Muscle layer of colon (tissue), 2 donors: Measurements from ENCODE around the gene AKR1B15.

Experiments used
- H3K27ac ChIP-seq: one replicate; pipeline ENCODE4 v1.7.0; 2013; ENCODE audit warnings: low read depth, mild to moderate bottlenecking, low read length, moderate library complexity
- H3K27me3 ChIP-seq, 2 donors: one replicate each; pipeline ENCODE4 v1.7.0; 2013; ENCODE audit warnings: low read length in 2 of 2, mild to moderate bottlenecking in 2 of 2; ENCODE audit not compliant: insufficient read depth in 2 of 2, control insufficient read depth in 1 of 2
- H3K36me3 ChIP-seq: one replicate; pipeline ENCODE4 v1.7.0; 2013; ENCODE audit warnings: mild to moderate bottlenecking, low read length; ENCODE audit not compliant: insufficient read depth
- H3K4me1 ChIP-seq: one replicate; pipeline ENCODE4 v1.7.0; 2013; ENCODE audit warnings: mild to moderate bottlenecking, low read length; ENCODE audit not compliant: insufficient read depth
- H3K4me3 ChIP-seq, 2 donors: one replicate each; pipeline ENCODE4 v1.7.0; 2013; ENCODE audit warnings: low read length in 2 of 2, low read depth in 1 of 2, mild to moderate bottlenecking in 1 of 2, moderate library complexity in 1 of 2
- H3K9ac ChIP-seq: one replicate; pipeline ENCODE4 v1.7.0; 2013; ENCODE audit warnings: low read length
- H3K9me3 ChIP-seq: one replicate; pipeline ENCODE4 v1.7.0; 2013; ENCODE audit warnings: mild to moderate bottlenecking, low read length
- donor health status: abdominal sarcoma.
- donor health status: Adenocarcinoma of cecum.

Gene AKR1B15

DNA sequence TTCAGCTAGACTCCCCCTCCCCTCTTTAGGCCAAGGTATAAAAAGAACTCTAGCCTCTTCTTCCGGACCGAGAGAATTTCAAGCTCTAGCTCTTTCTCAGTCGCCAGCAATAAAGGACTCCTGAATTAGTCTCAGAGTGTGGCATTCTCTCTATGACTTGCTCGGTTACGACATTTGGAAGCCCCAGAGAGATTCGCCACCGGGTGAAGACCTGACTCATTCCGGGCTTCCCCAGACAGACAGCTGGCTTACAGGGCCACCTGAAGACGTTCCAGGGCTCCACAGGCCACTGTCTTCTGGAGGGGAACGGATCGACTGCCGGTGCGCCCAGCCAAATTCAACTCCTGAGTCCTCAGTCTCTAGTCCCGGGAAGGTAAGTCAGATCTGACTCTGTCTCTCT, at the start of gene AKR1B15:
Gene AKR1B15, plus strand, starts transcription at position 234 of the 400 bp plus-strand sequence. CDS start 15,510 bp downstream, outside the sequence.
- Histone ChIP-seq H3K27me3 (no peaks in the 10 kb centered on the region), H3K4me1 (peaks cover 4% of the 10 kb centered on the region), H3K9ac (no peak within 1 kb of the TSS), H3K4me3 (peak within 1 kb of the TSS in 1 of 2 donors; percentile 51), H3K36me3 (no peaks in the 10 kb centered on the region), H3K27ac (no peak within 1 kb of the TSS), H3K9me3 (no peaks in the 10 kb centered on the region)

DNA sequence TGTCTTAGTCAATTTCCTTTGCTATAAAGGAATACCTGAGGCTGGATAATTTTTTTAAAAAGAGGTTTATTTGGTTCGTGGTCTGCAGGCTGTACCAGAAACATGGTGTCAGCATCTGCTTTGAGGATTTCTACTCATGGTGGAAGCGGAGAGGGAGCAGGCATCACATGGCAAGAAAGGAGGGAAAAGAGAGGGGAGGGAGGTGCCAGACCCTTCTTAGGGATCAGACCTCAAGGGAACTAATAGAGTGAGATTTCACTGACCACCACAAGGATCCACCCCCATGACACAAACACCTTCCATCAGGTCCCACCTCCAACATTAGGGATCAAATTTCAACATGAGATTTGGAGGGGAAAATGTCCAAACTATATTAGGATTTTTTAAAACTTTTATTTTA, 48.5 kb upstream of the AKR1B15 start:
- Histone ChIP-seq H3K4me1 (no peaks in the 10 kb centered on the region), H3K9me3 (no peaks in the 10 kb centered on the region), H3K4me3 (no peak overlapping the region), H3K27me3 (no peaks in the 10 kb centered on the region), H3K36me3 (no peaks in the 10 kb centered on the region), H3K27ac (no peak overlapping the region), H3K9ac (no peak overlapping the region)

DNA sequence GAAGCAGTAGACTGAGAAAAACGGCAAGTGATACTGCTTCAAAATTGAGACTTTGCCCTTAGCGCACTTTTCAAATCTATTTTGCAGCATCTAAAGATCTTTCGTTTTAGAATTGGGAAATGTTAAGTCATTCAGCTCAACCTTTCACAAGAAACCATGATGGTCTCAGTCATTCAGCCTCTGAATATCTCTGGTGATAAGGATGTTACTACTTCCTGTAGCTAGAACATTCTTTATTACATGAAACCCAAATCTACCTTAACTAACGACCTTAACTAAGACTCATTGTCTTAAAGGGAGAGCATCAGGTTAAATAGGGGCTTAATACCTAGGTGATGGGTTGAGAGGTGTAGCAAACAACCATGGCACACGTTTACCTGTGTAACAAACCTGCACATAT, 47.9 kb upstream of the AKR1B15 start:
- no peaks in the 10 kb centered on the region for H3K9me3 ChIP-seq

DNA sequence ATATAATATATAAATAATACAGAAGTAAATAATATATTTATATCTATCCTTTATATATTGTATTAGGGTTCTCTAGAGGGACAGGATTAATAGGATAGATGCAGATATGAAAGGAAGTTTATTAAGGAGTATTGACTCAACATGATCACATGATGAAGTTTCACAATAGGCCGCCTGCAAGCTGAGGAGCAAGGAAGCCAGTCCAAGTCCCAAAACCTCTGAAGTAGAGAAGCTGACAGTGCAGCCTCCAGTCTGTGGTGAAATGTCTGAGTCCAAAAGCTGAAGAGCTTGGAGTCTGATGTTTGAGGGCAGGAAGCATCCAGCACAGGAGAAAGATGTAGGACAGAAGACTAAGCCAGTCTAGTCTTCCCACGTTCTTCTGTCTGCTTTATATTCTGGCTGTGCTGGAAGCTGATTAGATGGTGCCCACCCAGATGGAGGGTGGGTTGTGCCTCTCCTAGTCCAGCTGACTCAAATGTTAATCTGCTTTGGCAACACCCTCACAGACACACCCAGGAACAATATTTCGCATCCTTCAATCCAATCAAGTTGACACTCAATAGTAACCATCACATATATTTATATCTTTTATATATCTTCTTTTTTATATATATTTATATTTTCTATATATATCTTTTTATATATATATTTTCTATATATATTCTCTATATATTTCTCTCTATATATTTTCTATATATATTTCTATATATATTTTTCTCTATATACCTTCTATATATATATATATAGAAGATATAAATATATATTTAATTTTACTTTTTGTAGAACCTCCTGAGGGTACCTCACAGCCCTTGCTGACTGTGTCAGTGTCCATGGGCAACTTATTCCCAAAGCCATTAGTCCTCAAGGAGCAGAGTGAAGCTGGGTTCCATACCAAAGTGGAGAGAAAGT, 46.2 kb upstream of the AKR1B15 start:
- Histone ChIP-seq H3K36me3 (no peaks in the 10 kb centered on the region), H3K4me3 (no peak overlapping the region), H3K9me3 (no peaks in the 10 kb centered on the region), H3K27ac (no peak overlapping the region), H3K4me1 (no peaks in the 10 kb centered on the region), H3K27me3 (no peaks in the 10 kb centered on the region), H3K9ac (no peak overlapping the region)

More for the DNA sequence above, 47.9 kb upstream of the AKR1B15 start:
- Histone ChIP-seq H3K27ac (no peak overlapping the region), H3K27me3 (no peaks in the 10 kb centered on the region), H3K36me3 (no peaks in the 10 kb centered on the region), H3K4me1 (no peaks in the 10 kb centered on the region), H3K9ac (no peak overlapping the region), H3K4me3 (no peak overlapping the region)

DNA sequence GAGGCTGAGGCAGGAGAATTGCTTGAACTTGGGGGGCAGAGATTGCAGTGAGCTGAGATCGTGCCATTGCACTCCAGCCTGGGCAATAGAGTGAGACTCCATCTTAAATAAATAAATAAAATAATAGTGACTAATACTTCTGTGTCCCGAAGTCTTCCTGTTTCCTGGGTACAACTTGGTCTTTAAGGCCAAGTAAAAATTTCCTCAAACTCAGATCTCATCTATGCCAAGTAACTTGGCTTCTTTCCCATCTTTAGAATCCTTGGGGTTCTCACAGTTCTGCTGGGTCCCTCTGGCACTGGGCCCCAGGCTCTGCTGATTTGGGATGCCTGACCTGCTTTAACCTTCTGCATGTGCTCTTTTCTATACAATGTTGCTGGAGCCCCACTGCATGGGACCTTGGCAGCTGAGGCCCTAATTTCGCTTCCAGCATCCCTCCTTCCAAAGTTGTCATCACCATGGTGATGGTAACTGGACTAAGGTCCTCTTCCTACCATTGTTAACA, 44.2 kb upstream of the AKR1B15 start:
- no peak overlapping the region for H3K9ac ChIP-seq
- H3K27ac ChIP-seq, result no peak overlapping the region
- no peaks in the 10 kb centered on the region for H3K36me3 ChIP-seq
- no peaks in the 10 kb centered on the region for H3K4me1 ChIP-seq
- H3K27me3 ChIP-seq, result no peaks in the 10 kb centered on the region
- no peak overlapping the region for H3K4me3 ChIP-seq
- no peaks in the 10 kb centered on the region for H3K9me3 ChIP-seq

DNA sequence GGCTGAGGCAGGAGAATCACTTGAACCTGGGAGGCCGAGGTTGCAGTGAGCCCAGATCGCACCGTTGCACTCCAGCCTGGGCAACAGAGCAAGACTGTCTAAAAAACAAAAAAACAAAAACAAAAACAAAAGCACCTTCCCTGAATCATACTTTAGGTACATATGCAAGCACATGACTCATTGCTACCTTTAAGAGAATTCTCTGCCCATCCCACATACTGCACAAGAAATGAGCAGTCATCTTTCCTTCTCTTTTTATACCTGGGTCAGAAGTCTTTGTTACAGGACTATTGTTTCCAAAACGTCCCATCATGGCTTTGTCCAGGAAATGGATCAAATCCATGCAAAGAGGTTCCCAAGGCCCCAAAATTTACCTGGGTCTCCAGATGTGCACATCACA, 43.1 kb upstream of the AKR1B15 start:
- no peaks in the 10 kb centered on the region for H3K9me3 ChIP-seq
- no peaks in the 10 kb centered on the region for H3K27me3 ChIP-seq
- no peaks in the 10 kb centered on the region for H3K4me1 ChIP-seq
- H3K4me3 ChIP-seq, result no peak overlapping the region
- H3K9ac ChIP-seq, result no peak overlapping the region
- H3K27ac ChIP-seq, result no peak overlapping the region
- no peaks in the 10 kb centered on the region for H3K36me3 ChIP-seq

DNA sequence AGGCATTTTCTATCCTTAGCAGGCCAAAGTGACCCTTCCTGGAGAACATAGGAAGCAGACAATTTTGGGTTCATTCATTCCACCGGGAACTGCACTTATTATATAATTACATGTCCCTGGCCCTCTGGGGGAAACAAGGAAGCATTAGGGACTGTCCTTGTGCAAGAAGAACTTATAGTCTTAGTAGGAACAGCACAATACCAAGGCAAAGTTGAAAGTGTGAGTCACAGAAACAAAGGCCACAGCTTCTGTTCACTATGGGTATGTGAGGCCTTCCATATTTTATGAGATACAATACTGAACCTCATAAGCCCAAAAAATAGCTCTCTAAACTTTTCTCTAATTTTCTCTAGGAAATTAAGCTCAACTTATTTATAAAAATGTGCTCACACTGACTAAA, 39.9 kb upstream of the AKR1B15 start:
- no peaks in the 10 kb centered on the region for H3K4me1 ChIP-seq

DNA sequence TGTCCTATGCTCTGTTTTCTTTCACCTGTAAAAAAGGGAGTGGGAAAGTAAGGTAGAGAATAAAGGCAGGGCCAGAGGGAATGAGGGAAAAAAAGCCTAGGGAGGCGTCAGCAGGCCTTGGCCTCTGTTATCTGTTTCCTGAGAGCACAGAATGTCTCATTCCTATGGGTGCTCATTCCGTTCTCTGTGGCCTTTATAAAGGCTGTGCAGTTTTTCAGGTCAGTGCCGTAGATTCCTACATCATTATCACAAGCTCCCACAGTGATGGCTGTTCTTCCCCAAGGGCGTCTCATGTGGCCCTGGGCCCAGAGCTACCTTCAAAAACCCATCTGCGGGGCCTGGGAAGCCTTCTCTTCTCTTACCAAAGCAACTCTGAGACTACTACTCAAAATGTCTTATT, 38.3 kb upstream of the AKR1B15 start:
- peaks cover 3% of the 10 kb centered on the region for H3K4me1 ChIP-seq
- no peak overlapping the region for H3K4me3 ChIP-seq
- no peaks in the 10 kb centered on the region for H3K9me3 ChIP-seq
- H3K9ac ChIP-seq, result no peak overlapping the region
- no peaks in the 10 kb centered on the region for H3K27me3 ChIP-seq
- no peaks in the 10 kb centered on the region for H3K36me3 ChIP-seq
- no peak overlapping the region for H3K27ac ChIP-seq

More for the DNA sequence above, 39.9 kb upstream of the AKR1B15 start:
- Histone ChIP-seq H3K36me3 (no peaks in the 10 kb centered on the region), H3K4me3 (no peak overlapping the region), H3K27me3 (no peaks in the 10 kb centered on the region), H3K9ac (no peak overlapping the region), H3K9me3 (no peaks in the 10 kb centered on the region), H3K27ac (no peak overlapping the region)

DNA sequence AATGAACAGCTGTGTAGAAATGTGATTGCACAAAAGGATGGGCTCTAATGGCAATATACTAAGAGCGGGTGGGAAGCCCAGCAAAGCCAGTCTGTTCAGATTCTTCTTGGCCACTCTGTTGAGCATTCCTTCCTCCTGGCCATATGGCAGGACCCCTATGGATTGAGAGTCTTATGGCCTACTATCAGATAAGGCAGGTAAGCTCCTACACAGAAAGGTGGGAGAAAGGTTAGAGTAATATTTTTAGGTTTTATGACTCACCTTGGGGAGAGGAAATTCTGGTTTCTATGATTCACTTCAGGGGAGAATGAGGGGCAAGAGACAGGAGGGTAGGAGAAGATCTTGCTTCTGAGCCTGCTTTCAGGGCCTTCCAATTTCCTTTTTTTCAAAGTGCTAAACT, 36.6 kb upstream of the AKR1B15 start:
- H3K4me3 ChIP-seq, result no peak overlapping the region
- no peak overlapping the region for H3K27ac ChIP-seq
- H3K27me3 ChIP-seq, result no peaks in the 10 kb centered on the region
- no peaks in the 10 kb centered on the region for H3K36me3 ChIP-seq
- no peak overlapping the region for H3K9ac ChIP-seq
- peaks cover 3% of the 10 kb centered on the region for H3K4me1 ChIP-seq
- H3K9me3 ChIP-seq, result no peaks in the 10 kb centered on the region

DNA sequence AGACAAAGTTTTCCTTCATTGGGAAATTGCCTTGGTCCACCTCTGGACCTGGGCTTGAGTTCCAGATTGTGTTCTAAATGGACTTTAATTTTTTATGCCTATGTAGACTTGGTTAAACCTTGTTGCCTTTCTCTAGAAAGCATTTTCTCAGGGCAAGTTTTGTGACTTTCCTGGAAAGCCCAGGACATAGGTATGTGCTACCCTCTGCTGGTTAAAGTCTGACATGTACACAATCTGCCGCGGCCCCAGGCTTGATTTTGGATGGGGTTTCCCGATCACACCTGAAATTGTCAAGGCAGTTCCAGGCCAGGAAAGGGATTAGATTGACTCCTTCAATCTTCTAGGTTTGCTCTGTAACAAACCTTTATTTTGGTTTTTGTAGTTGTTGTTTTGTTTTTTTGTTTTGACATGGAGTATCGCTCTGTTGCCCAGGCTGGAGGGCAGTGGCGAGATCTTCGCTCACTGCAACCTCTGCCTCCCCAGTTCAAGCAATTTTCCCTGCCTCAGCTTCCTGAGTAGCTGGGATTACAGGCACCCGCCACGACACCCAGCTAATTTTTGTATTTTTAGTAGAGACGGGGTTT, 35.6 kb upstream of the AKR1B15 start:
- Histone ChIP-seq H3K4me3 (no peak overlapping the region), H3K27me3 (no peaks in the 10 kb centered on the region), H3K36me3 (no peaks in the 10 kb centered on the region), H3K9me3 (no peaks in the 10 kb centered on the region), H3K27ac (no peak overlapping the region), H3K4me1 (peaks cover 3% of the 10 kb centered on the region), H3K9ac (no peak overlapping the region)

DNA sequence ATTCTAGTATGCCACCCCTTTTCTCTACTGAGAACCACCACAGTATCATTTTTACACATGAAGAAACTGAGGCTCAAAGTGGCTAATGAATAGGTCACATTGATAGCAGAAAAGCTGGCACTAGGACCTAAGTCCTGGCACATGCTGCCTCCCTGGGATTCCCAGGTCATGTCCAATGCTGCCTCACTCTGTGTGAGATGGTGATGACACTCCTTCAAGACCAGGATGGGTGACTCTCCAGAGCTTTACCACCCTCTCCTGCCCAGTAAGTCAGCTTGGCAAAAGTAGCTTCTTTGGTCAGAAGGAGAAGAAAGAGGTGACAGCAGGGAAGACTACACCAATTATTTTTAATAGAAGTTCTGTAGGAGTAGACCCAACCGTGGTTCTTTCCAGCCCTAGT, 34.8 kb upstream of the AKR1B15 start:
- Histone ChIP-seq H3K36me3 (no peaks in the 10 kb centered on the region), H3K27me3 (no peaks in the 10 kb centered on the region), H3K9me3 (no peaks in the 10 kb centered on the region), H3K9ac (no peak overlapping the region), H3K4me3 (no peak overlapping the region), H3K27ac (no peak overlapping the region), H3K4me1 (peaks cover 3% of the 10 kb centered on the region)
